Tibial nerve (tissue), 4 donors: ENCODE results near the gene HRNR.

Source experiments
- EP300 ChIP-seq, 2 donors: sonication (generic); formaldehyde crosslinking; IDR thresholded peaks; one replicate each; pipeline ENCODE4 v1.6.1; 2017; ENCODE audit warnings: antibody characterized with exemption in 2 of 2, mild to moderate bottlenecking in 1 of 2
- POLR2A ChIP-seq, 2 donors: fragments of 450-650 bp; IDR thresholded peaks; one replicate each; pipeline ENCODE4 v1.6.1; 2017; ENCODE audit warnings: antibody characterized with exemption in 2 of 2, mild to moderate bottlenecking in 2 of 2, moderate library complexity in 2 of 2
- TF ChIP-seq, protein P1 (sequence below), 5 experiments: fragments of 200-600 bp in 3 of 5; fragments of 450-650 bp in 2 of 5; sonication (generic) in 3 of 5; IDR thresholded peaks; one replicate each; pipeline ENCODE4 v1.5.1; 2016 to 2019; ENCODE audit warnings: antibody characterized with exemption in 5 of 5, mild to moderate bottlenecking in 3 of 5, moderate library complexity in 2 of 5

DNA sequence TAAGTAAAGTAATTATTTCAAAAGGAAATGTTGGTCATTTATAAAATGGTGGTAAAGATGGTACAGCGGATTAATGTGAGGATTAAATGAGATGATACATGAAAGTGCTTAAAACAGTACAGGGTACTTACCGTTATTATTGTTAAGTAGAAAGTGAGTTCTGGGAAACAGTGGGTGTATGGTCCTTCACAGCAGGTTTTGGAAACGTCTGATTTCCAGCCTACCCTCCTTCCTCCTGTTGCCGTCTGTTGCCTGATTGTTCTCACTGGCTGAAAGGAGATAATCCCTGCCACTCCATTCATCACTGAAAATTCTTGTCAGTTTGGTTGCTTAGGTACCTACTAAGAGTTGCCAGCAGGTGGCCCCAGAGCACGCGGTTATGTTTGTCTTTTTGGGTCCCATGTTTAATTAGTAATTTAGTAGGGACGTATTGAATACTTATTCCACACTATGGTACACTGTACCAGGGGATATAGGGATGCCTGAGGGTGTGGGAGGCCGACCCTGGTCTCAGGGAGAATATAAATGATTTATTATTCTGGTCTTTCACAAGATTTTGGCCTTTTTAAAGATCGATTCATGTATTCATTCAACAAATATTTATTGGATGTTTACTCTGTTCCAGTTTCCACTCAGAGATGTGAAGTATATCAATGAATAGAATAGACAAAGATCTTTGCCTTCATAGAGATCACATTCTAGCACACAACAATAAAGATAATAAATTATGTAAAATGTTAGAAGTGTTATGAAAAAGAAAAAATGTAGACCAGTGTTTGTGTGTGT lies 34.1 kb downstream of the HRNR start:
- TF ChIP-seq, protein P1, sequence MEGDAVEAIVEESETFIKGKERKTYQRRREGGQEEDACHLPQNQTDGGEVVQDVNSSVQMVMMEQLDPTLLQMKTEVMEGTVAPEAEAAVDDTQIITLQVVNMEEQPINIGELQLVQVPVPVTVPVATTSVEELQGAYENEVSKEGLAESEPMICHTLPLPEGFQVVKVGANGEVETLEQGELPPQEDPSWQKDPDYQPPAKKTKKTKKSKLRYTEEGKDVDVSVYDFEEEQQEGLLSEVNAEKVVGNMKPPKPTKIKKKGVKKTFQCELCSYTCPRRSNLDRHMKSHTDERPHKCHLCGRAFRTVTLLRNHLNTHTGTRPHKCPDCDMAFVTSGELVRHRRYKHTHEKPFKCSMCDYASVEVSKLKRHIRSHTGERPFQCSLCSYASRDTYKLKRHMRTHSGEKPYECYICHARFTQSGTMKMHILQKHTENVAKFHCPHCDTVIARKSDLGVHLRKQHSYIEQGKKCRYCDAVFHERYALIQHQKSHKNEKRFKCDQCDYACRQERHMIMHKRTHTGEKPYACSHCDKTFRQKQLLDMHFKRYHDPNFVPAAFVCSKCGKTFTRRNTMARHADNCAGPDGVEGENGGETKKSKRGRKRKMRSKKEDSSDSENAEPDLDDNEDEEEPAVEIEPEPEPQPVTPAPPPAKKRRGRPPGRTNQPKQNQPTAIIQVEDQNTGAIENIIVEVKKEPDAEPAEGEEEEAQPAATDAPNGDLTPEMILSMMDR (IDR thresholded peaks at IDR 0.05), result peak; percentile 51 to 76 (median 61)
- TF ChIP-seq EP300 (IDR thresholded peaks at IDR 0.05) (no peak), POLR2A (IDR thresholded peaks at IDR 0.05) (no peak)
